K562 (cell line): ENCODE data around the gene DNAJC11. TPM values are rescaled to one million over a fixed set of nuclear protein-coding genes. Genes with fewer than 3 reads are reported as not detected.

Source experiments
- CHD1 ChIP-seq: fragments of 200-600 bp; sonication (generic); IDR thresholded peaks from one replicate; pipeline ENCODE4 v1.6.1; 2012; ENCODE audit warnings: mild to moderate bottlenecking, moderate library complexity, low read length, inconsistent platforms
- CREM ChIP-seq: IDR thresholded peaks from 2 replicates; pipeline ENCODE4 v1.6.1; 2014; ENCODE audit warnings: antibody characterized with exemption, low read depth
- DIDO1 ChIP-seq: fragments of 450-650 bp; IDR thresholded peaks from 2 replicates; pipeline ENCODE4 v1.6.1; 2016; ENCODE audit warnings: low read depth, missing biosample characterization, missing genetic modification characterization
- HSF4 ChIP-seq: fragments of 250-450 bp; sonication (Bioruptor Pico); IDR thresholded peaks from 2 replicates; pipeline ENCODE4 v2.1.2; 2022; ENCODE audit warnings: mild to moderate bottlenecking, moderate library complexity, borderline replicate concordance
- MAZ ChIP-seq, 2 experiments: fragments of 450-650 bp in 1 of 2; sonication (generic) in 1 of 2; formaldehyde crosslinking; IDR thresholded peaks in 1 of 2; conservative IDR thresholded peaks in 1 of 2; 2 replicates each; pipeline versions ENCODE4 v1.4.0 to v1.5.0; 2020; ENCODE audit warnings: mild to moderate bottlenecking in 1 of 2, missing genetic modification reagents in 1 of 2
- POLR2AphosphoS5 ChIP-seq: IDR thresholded peaks from 2 replicates; pipeline ENCODE4 v1.6.1; 2011; ENCODE audit warnings: mild to moderate bottlenecking, low read depth, low read length, moderate library complexity; ENCODE audit not compliant: control insufficient read depth, insufficient read depth
- POLR2G ChIP-seq: fragments of 200-400 bp; formaldehyde crosslinking; IDR thresholded peaks from 2 replicates; pipeline ENCODE4 v1.6.1; 2017; ENCODE audit warnings: low read depth, mild to moderate bottlenecking, antibody characterized with exemption, low read length, moderate library complexity
- SP2 ChIP-seq: IDR thresholded peaks from 2 replicates; pipeline ENCODE4 v1.6.1; 2011; ENCODE audit warnings: mild to moderate bottlenecking, low read depth, low read length, moderate library complexity; ENCODE audit not compliant: poor library complexity, severe bottlenecking; ENCODE audit errors: extremely low read depth
- TRIM28 ChIP-seq: fragments of 450-650 bp; IDR thresholded peaks from 2 replicates; pipeline ENCODE4 v1.6.1; 2017
- ZFP1 ChIP-seq: fragments of 450-650 bp; formaldehyde crosslinking; IDR thresholded peaks from 2 replicates; pipeline ENCODE4 v1.4.0; 2020; ENCODE audit warnings: mild to moderate bottlenecking, mixed read lengths
- ZSCAN29 ChIP-seq: fragments of 450-650 bp; IDR thresholded peaks from 2 replicates; pipeline ENCODE4 v1.6.1; 2017
- polyA plus RNA-seq, 8 experiments: library from polyadenylated mRNA; depleted of rRNA in 4 of 8; stranded (reverse) in 5 of 8; unstranded in 3 of 8; fragments of >200 nt; fragmentation: Nextera tagmentation in 2 of 8; fragmentation: Illumina TruSeq in 1 of 8; extraction: Ambion mirVana in 2 of 8; extraction: Trizol in 1 of 8; gene quantifications; 2 replicates each; pipeline versions ENCODE4 v1.2.1 to v1.2.3, GENCODE V29; 2011 to 2014; ENCODE audit warnings: inconsistent platforms in 1 of 8, missing spikeins in 1 of 8
- total RNA-seq, 7 experiments: library from RNA; depleted of rRNA in 6 of 7; stranded (reverse); fragments of >200 nt in 6 of 7; fragmentation: Illumina TruSeq in 2 of 7; extraction: Trizol in 2 of 7; gene quantifications; 2 replicates each; pipeline versions ENCODE4 v1.2.1 to v1.2.3, GENCODE V29; 2011 to 2021; ENCODE audit warnings: low replicate concordance in 1 of 7
- TF ChIP-seq, protein P1 (sequence below): sonication (generic); formaldehyde crosslinking; IDR thresholded peaks from 2 replicates; pipeline ENCODE4 v1.8.0; 2022; ENCODE audit warnings: missing genetic modification reagents, mild to moderate bottlenecking, moderate library complexity, borderline replicate concordance
- TF ChIP-seq, protein P2 (sequence below): fragments of 250-450 bp; sonication (Bioruptor Pico); IDR thresholded peaks from 2 replicates; pipeline ENCODE4 v1.4.0; 2020; ENCODE audit warnings: borderline replicate concordance
- TF ChIP-seq, protein P3 (sequence below): fragments of 450-650 bp; formaldehyde crosslinking; IDR thresholded peaks from 2 replicates; pipeline ENCODE4 v1.4.0; 2022; ENCODE audit warnings: missing genetic modification characterization
- TF ChIP-seq, protein P4 (sequence below): fragments of 250-450 bp; sonication (Bioruptor Pico); IDR thresholded peaks from 2 replicates; pipeline ENCODE4 v1.4.0; 2020; ENCODE audit warnings: mild to moderate bottlenecking
- TF ChIP-seq, protein P5 (sequence below): sonication (generic); formaldehyde crosslinking; IDR thresholded peaks from 2 replicates; pipeline ENCODE4 v1.8.0; 2022; ENCODE audit warnings: mild to moderate bottlenecking, missing genetic modification reagents
- TF ChIP-seq, protein P6 (sequence below), 2 experiments: IDR thresholded peaks; 2 replicates each; pipeline ENCODE4 v1.6.1; 2011; ENCODE audit warnings: borderline replicate concordance in 1 of 2, control low read depth in 1 of 2, low read depth in 1 of 2, low read length in 1 of 2, mild to moderate bottlenecking in 1 of 2, mixed read lengths in 1 of 2, moderate library complexity in 1 of 2; ENCODE audit not compliant: insufficient read depth in 1 of 2, insufficient read length in 1 of 2, poor library complexity in 1 of 2, severe bottlenecking in 1 of 2; ENCODE audit errors: extremely low read depth in 1 of 2

DNAJC11 gene
- total and polyA plus RNA-seq, 9 of the 15 experiments (the other 6 are each of a cell fraction or from before 2014, with no cell fraction given), result 14.1 to 123 (median 76.6) TPM

DNA sequence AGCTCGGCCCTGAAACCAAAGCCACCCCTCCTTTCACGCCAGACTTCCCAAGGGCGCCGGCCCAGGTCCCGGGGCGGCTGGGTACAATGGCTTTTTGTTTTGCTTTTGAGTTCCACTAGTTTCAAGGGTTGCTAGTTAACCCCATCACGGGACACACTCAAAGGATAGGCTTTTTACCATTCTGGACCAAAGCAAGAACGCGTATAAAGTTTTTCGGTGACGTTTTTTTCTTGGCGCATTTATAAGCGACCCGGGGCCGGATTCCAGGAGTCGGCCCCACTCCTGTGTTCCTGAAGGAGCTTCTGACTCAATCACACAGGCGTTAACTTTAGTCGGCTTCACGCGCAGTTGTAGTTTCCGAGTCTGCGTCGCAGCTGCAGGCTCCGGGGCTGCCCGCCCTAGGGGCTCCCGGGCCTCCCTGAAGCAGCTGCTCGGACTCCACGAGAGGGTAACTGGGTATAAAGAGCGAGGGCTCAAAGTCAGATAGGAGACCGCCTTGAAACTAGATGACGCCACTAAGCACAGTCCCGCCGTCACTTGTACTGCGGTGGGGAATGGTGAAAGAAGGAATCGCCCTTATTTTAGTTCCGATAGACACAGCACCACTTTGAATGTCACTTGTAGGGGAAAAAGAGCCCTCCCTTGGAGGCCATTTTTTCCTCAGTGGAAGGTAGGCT is 98.2 kb downstream of the DNAJC11 start (continued):
- TF ChIP-seq, protein P1, sequence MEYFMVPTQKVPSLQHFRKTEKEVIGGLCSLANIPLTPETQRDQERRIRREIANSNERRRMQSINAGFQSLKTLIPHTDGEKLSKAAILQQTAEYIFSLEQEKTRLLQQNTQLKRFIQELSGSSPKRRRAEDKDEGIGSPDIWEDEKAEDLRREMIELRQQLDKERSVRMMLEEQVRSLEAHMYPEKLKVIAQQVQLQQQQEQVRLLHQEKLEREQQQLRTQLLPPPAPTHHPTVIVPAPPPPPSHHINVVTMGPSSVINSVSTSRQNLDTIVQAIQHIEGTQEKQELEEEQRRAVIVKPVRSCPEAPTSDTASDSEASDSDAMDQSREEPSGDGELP (CRISPR knock-in tag), result peak; percentile 61; the same call in 1 of the 2 replicates
- TF ChIP-seq POLR2AphosphoS5 (peak; percentile 45; the same call in 1 of the 2 replicates), SP2 (no peak), TRIM28 (no peak), MAZ (CRISPR knock-in tag; conservative IDR thresholded peaks at IDR 0.05 in 1 of 2, IDR thresholded peaks at IDR 0.05 in 1 of 2) (0 out of 4 replicates have a peak, but pooled peaks of 1 of the 2 experiments have one; percentile 6), DIDO1 (tag) (no peak), CHD1 (peak; percentile 52), CREM (peak; percentile 44; the same call in 1 of the 2 replicates), ZFP1 (CRISPR knock-in tag) (no peak), HSF4 (CRISPR knock-in tag) (peak; percentile 14; the same call in 1 of the 2 replicates), ZSCAN29 (no peak), POLR2G (peak; percentile 60; the same call in 1 of the 2 replicates)
- TF ChIP-seq, protein P2, sequence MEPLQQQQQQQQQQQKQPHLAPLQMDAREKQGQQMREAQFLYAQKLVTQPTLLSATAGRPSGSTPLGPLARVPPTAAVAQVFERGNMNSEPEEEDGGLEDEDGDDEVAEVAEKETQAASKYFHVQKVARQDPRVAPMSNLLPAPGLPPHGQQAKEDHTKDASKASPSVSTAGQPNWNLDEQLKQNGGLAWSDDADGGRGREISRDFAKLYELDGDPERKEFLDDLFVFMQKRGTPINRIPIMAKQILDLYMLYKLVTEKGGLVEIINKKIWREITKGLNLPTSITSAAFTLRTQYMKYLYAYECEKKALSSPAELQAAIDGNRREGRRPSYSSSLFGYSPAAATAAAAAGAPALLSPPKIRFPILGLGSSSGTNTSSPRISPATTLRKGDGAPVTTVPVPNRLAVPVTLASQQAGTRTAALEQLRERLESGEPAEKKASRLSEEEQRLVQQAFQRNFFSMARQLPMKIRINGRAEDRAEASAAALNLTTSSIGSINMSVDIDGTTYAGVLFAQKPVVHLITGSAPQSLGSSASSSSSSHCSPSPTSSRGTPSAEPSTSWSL (CRISPR knock-in tag), result no peak
- TF ChIP-seq, protein P3, sequence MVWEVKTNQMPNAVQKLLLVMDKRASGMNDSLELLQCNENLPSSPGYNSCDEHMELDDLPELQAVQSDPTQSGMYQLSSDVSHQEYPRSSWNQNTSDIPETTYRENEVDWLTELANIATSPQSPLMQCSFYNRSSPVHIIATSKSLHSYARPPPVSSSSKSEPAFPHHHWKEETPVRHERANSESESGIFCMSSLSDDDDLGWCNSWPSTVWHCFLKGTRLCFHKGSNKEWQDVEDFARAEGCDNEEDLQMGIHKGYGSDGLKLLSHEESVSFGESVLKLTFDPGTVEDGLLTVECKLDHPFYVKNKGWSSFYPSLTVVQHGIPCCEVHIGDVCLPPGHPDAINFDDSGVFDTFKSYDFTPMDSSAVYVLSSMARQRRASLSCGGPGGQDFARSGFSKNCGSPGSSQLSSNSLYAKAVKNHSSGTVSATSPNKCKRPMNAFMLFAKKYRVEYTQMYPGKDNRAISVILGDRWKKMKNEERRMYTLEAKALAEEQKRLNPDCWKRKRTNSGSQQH (CRISPR knock-in tag), result no peak
- TF ChIP-seq, protein P4, sequence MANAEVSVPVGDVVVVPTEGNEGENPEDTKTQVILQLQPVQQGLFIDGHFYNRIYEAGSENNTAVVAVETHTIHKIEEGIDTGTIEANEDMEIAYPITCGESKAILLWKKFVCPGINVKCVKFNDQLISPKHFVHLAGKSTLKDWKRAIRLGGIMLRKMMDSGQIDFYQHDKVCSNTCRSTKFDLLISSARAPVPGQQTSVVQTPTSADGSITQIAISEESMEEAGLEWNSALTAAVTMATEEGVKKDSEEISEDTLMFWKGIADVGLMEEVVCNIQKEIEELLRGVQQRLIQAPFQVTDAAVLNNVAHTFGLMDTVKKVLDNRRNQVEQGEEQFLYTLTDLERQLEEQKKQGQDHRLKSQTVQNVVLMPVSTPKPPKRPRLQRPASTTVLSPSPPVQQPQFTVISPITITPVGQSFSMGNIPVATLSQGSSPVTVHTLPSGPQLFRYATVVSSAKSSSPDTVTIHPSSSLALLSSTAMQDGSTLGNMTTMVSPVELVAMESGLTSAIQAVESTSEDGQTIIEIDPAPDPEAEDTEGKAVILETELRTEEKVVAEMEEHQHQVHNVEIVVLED, result no peak
- TF ChIP-seq, protein P5, sequence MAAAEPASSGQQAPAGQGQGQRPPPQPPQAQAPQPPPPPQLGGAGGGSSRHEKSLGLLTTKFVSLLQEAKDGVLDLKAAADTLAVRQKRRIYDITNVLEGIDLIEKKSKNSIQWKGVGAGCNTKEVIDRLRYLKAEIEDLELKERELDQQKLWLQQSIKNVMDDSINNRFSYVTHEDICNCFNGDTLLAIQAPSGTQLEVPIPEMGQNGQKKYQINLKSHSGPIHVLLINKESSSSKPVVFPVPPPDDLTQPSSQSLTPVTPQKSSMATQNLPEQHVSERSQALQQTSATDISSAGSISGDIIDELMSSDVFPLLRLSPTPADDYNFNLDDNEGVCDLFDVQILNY (CRISPR knock-in tag), result no peak
- TF ChIP-seq, protein P6, sequence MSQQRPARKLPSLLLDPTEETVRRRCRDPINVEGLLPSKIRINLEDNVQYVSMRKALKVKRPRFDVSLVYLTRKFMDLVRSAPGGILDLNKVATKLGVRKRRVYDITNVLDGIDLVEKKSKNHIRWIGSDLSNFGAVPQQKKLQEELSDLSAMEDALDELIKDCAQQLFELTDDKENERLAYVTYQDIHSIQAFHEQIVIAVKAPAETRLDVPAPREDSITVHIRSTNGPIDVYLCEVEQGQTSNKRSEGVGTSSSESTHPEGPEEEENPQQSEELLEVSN (IDR thresholded peaks at IDR 0.05; ENCODE audit: borderline replicate concordance in 1 of 2, extremely low read depth in 1 of 2, insufficient read depth in 1 of 2, insufficient read length in 1 of 2, low read depth in 1 of 2, low read length in 1 of 2, poor library complexity in 1 of 2, severe bottlenecking in 1 of 2), result peak in 1 of 2 experiments; percentile 35
